ENCODE data around the gene ZC3H18.

- TF ChIP-seq POLR2A (IDR thresholded peaks at IDR 0.05) (no peak), CTCF (IDR thresholded peaks at IDR 0.05) (no peak)
Observed at GRCh38 chr16:88613911-88614817, 44.0 kb downstream of the ZC3H18 start.
